ENCODE measurements around the gene UMOD.
"Not testable (repeated sequence)": the region's sequence is repeated elsewhere in the genome, so short reads cannot be mapped to it uniquely, and the experiment has no call there.

The UMOD gene

DNA sequence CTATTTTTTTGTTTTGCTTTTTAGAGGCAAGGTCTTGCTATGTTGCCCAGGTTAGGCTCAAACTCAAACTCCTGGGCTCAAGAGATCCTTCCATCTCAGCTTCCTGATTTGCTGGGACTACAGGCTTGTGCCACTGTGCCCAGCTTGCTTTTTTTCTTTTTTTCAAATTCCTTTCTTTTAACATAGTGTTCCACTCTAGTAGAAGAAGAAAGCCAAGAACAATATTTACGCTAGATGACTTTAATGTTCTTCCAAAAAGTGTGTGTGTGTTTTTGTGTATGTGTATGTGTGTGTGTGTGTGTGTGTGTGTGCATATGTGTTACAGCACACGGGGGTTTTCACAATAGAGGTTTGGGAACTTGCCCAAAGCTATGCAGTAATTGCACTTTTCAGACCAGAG, 10.7 kb upstream of the UMOD start:
- no peak for DNase-seq

DNA sequence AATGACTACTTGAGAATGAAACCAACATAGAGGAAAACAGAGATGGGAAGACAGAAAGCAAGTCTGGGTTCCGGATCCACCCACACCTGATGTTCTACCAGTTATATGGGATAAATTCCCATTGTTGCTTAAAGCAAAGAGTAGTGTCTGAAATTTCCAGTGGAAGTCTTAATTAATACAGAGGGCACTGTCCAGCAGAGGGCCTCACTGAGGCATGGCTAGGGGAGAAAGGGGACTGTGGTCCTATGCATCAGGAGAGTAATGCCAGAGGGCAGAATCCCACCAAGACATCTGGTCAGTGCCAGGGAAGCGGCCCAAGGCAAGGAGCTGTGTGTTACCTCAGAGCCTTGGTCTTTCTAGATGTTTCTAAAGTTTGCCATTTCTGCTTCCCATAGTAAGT, 7.5 kb upstream of the UMOD start:
- no peak for DNase-seq

DNA sequence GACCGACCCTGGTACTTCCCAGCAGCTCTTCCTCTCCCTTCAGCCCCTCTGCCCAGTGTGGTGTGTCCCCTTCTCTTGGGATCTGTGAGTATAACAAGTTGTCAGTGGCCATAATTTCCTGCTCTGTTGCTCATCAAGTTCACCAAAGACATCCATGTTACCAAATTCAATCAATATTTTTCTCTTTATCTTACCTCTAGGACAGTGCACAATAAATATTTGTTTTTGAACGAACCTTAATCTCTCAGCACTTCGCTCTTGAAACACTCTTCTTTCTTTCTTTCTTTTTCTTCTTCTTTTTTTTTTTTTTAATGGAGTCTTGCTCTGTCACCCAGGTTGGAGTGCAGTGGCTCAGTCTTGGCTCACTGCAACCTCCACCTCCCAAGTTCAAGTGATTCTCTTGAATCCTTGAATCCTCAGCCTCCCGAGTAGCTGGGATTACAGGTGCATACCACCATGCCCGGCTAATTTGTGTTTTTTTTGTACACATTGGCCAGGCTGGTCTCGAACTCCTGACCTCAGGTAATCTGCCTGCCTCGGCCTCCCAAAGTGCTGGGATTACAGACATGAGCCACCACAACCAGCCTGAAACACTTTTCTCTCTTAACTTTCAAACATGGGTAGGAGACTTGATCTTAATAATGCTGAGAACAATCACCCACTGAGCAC, 2.7 kb upstream of the UMOD start:
- DNase-seq: no peak

DNA sequence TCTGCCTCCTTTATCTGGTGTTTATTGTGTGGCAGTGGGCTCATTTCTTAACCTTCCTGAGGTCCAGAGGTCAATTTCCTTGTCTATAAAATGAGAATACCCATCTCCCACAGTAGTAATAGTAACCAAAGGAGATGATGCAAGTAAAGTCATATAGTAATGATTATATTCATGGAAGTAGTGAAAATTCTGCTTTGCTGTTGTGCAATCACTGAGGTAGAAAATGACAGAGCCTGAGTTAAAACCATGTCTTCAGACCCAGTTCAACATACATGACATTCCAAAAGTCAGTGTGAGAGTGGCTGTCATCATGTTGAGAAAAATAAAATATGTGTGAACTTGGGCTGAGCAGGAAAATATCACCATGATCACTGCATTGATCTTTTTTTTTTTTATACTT, 864 bp upstream of the UMOD start:
- DNase-seq: no peak

DNA sequence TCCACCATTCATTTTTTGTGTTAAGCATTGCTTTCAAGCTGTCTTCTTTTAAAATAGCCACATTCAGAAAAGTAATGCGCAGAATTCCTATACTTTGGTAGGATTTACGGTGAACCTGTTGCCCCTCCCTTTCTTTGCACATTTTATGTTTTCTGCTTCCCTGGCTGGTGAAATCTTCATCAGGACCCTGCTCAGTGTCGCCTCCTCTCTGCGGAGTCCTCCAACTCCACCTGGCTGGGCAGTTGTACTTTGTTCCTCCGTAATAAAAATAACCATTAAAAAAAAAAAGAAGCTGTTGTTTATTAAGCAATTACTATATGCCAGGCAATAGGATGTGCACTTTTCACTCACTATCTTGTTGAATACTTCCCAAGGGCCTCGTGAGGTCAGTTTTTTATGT, 2.9 kb downstream of the UMOD start:
- no peak for DNase-seq

DNA sequence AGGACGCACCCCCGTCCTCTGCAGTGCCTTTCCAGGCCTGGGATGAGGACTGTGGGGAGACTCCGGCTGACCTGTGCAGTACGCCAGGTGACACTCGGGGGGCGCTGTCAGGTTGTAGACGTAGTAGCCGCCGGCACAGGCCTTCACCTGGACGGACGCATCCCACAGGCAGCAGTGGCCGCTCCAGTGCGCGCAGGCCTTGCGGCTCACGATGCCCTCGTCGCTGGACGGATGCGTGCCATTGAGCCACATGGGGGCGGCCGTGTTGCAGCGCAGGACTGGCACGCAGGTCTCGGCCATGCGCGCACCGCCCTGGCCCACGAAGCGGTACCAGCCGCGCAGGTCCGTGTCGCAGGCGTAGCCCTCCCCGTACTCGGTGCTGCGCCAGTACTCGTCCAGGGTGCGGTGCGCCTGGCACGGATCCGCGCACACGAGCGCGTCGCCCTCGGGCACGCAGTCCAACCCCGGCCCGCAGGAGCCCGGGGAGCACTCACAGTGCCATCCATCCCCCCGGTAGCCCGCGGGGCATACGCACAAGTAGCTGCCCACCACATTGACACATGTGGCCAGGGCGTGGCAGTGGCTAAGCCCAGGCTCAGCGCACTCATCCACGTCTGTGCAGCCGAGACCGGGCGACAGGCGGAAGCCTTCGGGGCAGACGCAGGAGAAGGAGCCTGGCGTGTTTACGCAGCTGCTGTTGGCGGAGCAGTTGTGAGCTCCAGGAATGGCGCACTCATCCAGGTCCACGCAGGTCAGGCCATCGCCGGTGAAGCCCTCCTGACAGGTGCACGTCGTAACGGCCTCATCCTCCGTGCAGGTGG, 3.9 kb downstream of the UMOD start:
- DNase-seq: no peak

DNA sequence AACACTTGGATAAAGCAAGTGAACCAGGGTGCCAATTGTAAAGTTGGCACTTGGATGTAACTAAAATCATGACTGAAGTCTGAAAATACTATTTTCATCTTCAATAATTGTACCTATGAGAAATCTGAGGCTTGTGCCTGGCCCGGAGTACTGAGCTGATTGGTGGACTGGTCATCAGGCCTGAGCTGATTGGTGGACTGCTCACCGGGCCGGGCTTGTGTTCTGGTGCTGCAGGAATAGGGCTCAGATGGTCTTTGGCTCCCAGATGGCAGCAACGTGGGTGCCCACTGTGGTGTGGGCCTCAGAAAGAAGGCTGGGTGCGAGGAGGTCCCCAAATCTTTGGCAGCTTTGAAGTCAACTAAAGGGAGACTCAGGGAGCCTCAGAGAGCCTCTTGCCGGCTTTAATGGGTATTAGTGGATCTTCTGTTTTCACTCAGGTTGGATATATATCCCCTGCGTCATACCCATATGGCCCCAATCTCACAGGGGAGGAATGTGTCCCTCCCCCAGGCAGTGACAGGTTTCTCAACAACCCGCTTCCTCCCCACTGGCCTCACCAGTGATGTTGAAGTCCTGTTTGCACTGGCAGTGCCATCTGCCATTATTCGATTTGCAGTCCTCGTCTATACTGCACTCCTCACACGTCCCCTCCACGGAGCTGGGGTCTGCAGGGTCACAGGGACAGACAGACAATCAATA, 4.7 kb downstream of the UMOD start:
- DNase-seq: no peak

DNA sequence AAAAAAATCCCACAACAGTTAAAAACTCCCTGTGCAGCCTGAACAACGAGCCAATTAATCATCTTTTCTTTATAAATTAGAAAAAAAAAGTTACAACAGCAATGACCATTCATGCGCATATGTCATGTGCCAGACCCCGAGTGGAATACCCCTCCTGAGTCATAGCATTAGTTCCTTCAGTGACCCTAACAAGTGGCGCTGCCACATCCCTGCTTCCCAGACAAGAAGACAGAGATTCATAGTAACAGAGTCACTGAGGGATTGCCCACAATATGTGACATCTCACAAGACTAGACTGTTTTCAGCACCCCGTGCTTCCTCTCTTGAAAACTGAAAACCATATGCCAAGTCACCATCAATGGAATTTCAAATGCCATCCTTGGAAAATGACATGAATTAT, 7.9 kb downstream of the UMOD start:
- DNase-seq: no peak

DNA sequence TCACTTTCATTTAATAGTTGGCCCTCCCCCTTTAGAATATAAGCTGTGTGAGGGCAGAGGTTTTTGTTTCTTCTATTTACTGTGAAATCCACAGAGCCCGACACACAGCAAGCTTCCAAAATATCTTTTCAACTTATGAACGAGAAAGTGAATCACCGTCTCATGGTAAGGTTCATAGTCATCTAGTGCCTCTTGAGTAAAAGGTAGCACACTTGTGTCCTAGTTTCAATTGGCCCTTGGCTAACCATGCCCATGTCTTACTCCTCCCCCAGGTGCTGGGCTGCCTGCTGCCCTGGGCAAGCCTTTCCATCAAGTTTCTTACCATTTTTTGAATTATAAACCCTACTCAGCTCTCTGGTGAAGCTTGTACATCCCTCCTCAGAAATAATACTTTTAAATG, 12.8 kb downstream of the UMOD start:
- no peak for DNase-seq

DNA sequence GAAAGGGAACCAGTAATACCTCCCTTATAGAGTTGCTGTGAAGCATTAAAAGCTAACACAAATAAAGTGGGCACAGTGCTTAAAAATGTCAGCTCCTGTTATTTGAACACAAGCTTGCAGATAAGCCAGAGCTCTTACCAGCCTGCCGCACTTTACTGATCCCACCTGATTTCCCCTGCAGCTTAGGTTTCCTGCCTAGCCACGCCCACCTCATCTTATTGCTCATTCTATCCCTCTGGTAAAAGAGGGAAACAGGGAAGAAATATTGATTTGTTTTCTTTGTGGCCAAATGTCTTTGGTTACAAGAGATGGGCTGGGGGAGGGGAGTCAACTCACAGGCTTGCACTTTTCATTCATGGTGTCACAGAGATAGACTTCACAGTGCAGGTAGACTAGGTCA, 15.6 kb downstream of the UMOD start:
- DNase-seq: no peak

DNA sequence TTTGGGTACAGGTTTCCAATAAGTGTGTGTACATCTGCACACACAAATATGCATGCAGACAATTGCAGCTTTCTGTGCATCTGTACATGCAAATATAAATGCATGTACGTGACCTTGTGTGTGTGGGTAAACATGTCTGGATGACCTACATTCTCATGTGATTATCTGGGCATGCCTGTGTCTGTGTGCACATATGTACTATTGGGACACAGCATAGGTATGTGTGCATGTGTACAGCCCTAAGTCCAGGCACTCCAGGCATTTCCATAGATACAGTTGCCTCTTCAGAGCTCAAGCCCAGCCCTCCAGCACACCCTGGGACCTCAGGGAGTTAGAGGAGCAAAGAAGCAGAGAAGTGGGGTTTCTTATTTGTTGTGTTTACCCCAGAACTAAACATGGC, 18.1 kb downstream of the UMOD start:
- no peak for DNase-seq

DNA sequence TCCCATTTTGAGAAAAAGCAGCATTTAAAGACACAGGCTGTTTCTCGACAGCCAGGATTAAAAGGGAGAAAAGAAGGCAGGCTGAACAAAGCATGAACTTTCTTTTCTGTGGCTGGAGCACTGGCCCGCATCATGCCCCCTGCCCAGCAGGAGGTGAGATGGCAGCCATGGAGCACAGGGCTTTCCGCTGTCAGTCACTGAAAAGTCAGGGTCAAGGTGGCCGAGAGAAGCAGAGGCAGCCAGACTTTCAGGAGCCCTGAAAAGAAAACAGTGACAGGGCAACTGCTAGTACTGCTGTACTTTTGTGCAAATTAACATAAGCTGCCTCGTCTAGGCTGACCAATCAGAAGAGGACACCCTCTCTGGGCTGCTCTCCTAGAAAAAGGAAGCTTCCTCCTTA, 19.4 kb downstream of the UMOD start:
- DNase-seq: no peak

DNA sequence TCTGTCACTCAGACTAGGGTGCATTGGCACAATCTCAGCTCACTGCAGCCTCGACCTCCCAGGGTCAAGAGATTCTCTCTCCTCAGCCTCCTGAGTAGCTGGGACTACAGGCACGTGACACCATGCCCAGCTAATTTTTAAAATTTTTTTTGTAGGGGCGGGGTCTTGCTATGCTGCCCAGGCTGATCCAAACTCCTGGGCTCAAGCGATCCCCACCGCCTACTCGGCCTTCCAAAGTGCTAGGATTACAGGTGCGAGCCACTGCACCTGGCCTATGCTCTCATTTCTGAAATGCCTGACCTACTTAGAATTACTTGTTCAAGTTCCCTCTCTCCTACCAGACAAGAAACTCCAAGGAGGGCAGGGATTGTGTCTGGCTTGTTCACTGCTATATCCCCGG, 20.1 kb downstream of the UMOD start:
- no peak for DNase-seq

DNA sequence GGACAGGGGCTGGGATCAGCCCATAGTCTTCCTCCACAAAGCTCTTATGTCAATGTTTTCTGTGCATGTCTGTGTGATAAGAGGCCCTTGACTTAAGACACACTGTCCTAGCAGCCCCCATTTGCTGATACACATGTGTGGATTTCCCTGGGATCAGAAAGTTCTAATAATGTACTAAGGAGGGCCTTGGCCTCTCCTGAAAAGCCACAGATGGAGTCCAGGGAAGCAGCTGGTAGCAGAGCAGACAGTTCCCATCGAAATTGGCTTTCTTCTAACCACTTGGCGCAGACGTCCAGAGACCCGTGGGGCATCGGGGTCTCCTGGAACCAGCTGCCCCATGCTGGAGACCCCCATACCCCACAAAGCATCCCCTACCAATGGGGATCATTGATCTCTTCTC, 20.9 kb downstream of the UMOD start:
- no peak for DNase-seq

DNA sequence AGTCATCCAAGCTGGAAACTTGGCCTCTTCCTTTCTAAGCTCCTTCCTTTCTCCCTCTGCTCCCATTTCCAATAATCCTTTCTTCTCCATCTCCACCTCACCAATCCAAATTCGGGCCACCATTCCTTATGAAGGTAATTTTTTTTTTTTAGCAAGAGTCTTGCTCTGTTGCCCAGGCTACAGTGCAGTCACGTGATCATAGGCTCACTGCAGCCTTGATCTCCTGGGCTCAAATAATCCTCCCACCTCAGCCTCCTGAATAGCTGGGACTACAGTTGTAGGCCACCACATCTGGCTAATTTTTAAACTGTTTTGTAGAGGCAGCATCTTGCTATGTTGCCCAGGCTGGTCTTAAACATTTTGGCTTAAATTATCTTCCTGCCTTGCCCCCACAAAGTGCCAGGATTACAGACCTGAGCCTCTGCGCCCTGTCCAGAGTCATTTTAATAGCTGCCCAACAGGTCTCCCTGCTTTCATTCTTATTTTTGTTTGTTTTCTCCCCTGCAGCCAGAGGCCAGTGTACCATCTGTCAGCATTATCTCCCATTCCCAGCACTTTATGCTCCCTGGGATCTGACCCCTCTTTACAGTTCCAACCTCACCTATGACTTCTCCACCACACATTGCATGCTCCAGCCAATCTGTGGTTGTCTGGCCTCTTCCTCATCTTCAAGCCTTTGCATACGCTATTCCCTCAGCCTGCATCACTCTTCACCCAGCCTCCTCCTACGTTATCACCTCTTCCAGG, 22.9 kb downstream of the UMOD start:
- DNase-seq: no peak

DNA sequence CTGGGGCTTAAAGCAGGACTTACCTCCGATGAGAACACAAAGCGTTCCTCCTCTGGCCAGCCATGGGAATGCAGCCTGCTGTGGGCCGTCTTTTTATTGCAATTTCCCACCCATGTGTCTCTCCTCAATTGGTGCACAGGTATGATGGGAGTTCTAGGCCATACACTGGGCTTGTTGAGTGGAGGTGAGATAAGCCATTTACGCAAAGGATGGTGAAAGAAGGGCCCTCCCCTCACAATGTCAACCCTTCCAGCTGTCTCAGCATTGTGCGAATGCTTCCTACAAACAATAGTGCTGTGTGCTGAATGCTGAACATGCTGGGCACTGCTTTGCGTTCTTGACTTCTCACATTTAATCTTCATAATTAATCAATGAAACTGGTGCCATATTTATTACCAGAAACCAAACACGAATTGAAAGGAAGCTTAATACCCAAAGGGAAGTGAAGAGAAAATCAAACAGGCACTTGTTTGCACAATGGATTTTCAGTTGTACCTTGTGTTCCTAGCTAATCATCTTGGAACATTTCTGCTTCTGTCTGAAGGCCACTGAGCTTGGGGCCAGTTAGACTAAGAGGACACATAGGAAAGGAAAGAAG, 25.0 kb downstream of the UMOD start, which contains the start of gene GP2:
Gene GP2 (minus strand): TSS at position 70 of the 598 bp plus-strand sequence. CDS start 1,082 bp downstream, outside the sequence.
- DNase-seq: no peak

DNA sequence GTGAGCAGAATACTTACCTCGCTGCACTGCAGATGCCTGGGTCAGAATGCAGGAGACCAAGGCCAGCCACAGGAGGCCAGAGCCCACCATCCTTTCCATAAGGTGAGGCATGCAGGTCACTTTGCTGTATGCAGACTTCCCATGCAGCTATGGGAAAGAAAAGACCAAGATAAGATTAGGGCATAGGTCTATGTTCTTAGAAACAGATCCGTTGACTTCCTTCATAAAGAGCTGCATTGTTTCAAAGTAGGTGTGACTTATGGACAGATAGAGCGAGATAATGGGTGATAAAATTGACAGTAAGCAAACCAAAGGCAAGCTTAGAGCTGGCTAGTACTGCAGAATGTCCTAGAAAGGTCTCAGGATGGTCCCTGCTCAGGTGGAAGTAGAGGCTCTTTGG, 26.2 kb downstream of the UMOD start:
- DNase-seq: no peak

DNA sequence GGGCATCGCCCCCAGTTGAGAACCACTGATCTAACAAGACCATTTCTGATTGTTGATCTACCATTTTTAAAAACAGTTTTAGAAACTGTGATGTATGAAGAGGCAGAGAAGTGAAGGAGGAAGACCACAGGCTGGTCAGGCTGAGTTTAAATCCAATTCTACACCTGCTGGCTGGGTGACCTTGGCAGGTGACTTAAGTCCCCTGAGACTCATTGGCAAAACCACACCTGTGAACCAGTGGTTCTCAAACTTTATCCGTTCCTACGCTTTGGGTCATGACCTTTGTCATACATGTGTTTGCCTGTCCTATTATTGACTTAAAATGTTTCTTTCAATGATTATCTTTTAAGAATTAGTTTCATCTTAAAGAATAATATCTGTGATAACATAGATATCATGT, 27.5 kb downstream of the UMOD start:
- DNase-seq: no peak

DNA sequence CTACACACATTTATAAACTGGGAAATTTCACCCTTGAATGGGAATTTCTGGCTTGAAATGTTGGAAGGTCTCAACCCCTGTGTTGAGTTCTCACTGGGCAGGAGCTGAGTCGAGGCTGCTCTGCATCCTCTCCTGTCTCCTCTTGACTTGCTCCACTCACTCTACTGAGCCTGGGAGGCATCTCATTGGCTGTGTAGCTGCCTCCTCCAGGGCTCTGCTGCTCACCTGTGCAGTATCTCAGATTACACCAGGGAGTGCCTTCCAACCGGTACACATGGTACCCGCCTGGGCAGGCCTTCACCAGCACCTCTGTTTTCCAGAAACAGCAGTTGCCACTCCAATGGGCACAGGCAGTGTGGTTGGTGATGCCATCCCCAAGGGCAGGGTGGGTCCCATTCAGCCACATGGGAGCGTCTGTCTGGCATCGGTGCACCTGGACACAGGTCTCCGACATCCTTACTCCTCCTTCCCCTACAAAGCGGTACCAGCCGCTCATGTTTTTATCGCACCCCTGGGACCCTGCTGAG, 28.9 kb downstream of the UMOD start:
- DNase-seq: no peak

DNA sequence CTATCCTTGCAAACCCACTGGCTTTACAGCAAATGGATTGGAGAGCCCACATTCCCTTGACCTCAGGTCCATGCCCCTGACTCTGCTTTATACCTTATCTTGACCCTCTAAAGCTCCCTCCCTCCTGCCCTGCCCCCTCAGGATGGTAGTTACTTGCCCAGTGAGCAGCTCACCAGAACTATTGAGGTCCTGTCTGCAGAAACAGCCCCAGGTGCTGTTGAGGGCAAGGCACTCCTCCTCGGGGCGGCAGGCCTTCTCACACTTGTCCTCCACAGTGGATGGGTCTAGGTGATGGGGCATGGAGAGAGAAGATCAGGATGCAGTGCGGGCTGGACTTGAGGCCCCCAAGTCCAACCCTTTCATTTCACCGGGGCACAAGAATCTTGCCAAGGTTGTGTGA, 29.8 kb downstream of the UMOD start:
- no peak for DNase-seq

DNA sequence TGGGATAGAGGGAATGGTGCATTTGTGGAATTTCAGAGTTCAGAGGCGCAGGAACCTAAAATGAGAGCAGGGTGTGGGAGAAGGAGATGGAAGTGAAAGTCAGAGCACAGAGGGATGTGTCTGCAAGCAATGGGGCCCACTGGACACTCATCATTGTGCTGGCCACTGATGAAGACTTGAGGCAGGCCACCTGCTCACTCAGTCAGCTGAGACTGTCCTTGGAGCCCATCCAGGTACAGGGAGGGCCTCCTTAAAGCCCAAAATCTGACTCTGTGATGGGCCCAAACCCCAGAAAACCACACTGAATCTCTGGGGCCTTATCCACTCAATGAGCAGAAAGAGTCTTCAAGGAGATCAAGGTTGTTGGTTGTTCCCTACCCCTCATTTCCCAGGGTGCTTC, 30.8 kb downstream of the UMOD start:
- no peak for DNase-seq

DNA sequence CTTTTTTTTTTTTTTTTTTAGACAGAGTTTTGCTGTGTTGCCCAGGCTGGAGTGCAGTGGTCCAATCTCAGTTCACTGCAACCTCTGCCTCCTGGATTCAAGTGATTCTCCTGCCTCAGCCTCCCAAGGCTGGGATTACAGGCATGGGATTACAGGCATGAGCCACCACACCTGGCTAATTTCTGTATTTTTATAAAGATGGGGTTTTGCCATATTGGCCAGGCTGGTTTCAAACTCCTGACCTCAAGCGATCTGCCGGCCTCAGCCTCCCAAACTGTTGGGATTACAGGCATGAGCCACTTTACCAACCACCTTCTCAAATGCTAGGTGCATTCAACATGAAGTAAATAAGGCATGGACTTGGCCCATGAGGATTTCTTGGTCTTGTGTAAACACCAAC, 31.5 kb downstream of the UMOD start:
- not testable (repeated sequence) for DNase-seq

DNA sequence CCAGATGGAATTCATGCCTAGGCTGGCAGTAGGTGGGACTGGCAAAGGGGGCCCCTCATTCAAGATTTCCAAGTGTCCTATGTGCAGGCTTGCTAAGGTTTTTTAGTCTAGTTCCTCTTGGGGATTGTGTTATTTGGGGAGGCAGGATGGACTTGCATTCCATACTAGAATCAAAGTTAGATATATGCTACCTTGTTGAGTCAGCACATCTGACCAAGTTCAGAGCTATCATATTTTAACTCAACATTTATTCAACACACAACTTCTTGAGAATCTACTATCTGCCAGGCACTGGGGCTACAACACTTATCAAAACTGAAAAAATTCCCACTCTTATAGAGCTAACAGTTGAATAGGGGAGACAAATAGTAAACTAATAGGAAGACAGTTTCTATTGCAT, 31.9 kb downstream of the UMOD start:
- DNase-seq: no peak

Measured in activated T-cell treated with anti-CD3 and anti-CD28 coated beads for 4 hours (primary cell).